NCI-H2107 treated with DMSO at 0.1 percent for 48 hours (cell line): Measurements from ENCODE around the gene TP53RK.

Source experiments
- DNase-seq: peaks from one replicate; lab custom pipeline; 2025; ENCODE audit not compliant: unreplicated experiment; lab: John Stamatoyannopoulos, UW

TP53RK gene

GRCh38 chr20:46666306-46666705 lies 22.9 kb downstream of the TP53RK start:
- DNase-seq = no peak

DNA sequence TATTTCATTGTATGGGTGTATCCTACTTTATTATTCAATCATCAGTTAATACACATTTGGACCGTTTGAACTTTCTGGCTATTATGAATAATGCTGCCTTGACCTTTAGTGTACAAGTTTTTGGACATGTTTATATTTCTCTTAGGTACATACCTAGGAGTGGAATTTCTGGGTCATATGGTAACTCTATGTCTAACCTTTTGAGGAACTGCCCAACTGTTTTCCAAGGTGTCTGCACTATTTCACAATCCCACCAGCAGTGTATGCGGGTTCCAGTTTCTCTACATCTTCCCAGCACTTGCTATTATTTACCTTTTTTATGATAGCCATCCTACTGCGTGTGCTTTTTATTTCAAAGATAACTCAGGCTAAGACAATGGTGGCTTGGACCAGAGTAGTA lies 23.6 kb downstream of the TP53RK start:
- no peak for DNase-seq

DNA sequence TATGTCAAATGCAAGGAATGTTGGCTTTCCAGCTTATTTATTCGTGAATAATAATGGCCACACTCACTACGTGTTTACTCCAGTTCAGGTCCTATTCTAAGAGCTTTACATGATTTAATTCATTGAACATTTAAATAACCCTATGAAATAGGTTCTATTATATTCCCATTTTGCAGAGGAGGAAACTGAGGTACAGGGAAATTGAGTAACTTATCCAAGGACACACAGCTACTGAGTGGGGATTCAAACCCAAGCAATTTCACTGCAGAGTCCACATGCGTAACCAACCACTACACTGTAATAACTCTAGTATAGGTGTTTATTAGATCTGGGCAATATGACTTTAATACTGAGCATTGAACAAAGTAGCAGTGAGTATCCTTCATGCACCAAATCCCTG lies 25.7 kb downstream of the TP53RK start:
- DNase-seq = no peak

DNA sequence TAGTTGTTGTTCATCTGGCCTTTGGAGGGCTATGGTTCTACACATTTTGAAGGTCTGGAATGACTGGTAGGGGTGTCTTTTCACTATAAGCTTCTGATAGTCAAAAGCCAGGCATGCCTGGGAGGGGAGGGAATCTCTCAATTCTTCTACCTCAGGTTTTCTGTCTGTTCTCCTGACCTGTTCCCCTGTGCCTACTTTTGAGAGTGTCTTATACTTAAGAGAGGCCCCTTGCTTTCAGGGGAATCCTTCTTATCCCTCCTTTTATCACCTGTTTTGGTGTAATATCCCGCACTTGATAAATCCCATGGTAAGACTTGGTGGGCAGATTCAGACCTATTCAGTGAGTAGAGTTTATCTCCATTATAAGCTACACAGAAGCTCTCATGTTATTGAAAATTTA lies 27.6 kb downstream of the TP53RK start:
- no peak for DNase-seq

DNA sequence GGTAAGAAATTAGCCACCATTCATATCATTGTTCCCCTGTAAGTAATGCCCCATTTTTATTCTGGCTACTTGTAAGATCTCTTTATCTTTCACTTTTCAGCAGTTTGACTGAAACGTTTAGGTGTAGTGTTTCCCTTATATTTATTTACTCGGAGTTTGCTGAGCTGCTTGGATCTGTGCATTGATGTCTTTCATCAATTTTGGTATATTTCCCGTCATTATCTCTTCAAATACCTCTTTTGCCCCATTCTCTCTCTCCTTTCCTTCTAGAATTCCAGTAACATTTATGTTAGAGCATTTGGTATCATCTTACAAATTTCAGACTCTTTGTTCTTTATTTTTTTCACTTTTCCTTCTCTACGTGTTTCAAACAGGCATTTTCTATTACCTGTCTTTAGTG lies 28.8 kb downstream of the TP53RK start:
- DNase-seq = no peak

DNA sequence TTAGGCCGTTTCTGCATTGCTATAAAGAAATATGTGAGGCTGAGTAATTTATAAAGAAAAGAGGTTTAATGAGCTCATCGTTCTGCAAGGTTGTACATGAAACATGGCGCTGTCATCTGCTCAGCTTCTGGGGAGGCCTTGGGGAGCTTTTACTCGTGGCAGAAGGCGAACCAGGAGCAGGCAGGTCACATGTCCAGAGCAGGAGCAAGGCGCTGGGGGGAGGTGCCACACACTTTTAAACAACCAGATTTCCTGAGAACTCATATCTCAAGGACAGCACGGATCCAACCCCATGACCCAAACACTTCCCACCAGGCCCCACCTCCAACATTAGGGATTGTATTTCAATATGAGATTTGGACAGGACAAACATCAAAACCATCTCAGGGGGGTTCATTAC lies 31.6 kb downstream of the TP53RK start:
- DNase-seq = no peak

DNA sequence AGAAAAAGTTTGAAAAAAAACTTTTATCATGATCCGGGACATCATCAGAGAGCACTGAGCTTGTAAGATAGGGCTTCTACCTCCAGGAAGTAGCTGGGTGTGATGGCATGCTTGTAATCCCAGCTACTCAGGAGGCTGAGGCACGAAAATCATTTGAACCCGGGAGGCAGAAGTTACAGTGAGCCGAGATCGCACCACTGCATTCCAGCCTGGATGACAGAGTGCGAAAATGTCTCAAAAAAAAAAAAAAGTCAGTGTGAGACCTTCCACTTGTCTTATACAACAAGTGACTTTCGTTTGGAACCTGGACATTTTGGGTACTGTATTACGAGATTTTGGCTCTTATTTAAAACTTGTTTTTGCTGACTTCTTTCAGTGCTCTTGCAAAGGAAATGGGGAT lies 32.1 kb downstream of the TP53RK start:
- DNase-seq = no peak

DNA sequence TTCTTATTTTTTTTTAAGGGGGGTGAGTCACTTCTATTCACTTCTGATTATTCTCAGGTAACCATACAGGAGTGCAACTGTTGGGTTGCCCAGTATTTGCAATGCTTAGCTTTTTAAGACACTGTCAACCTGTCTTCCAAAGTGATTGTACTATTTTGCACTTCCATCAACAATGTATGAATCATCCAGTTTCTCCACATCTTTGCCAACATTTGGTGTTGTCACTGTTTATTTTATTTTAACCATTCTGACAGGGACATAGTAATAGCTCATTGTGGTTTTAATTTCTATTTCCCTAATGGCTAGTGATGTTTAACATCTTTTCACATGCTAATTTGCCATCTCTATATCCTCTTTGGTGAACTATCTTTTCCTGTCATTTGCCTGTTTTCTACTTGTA lies 36.5 kb downstream of the TP53RK start:
- no peak for DNase-seq

DNA sequence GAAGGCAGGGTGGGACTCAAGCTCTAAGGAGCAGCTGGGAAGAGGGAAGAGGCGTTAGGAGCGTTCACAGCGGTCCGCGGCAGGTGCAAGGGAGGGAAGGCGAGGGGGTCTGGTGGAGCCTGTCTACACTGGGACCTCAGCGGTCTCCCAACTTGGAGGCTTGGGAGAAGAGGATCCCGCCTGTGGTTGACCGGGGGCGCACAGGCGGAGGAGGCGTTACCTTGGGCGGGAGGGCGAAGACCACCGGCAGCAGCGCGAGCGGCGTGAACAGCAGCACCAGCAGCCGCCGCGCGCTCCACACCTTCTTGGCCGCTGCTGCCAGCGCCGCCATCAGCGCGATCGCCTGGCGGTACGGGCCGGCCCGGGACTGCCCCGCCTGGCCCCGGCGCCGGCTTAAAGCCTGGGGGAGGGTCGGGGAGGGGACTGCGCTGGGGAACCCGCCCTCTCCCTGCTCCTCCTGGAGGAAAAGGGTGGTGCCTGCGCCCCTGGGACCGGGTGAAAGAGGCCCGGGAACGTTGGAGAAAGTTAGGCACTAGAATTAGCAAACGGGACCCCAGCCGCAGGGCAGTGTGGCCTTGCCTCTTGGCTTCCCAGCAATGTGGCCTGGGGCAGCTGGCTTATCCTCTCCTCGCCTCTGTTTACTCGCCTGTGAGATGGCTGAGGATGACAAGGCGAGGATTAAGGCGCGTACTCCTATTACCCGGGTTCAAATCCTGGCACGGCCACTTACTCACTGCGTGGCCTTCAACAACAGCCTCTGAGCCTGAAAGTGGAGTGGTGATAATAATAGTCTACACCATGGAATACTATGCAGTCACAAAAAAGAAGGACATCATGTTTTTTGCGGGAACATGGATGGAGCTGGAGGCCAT lies 37.9 kb downstream of the TP53RK start, which contains the start of gene SLC13A3:
Gene SLC13A3, minus strand, starts transcription at position 369 of the 872 bp plus-strand sequence. Its CDS starts 38 bp downstream, at position 331.
- DNase-seq = no peak

DNA sequence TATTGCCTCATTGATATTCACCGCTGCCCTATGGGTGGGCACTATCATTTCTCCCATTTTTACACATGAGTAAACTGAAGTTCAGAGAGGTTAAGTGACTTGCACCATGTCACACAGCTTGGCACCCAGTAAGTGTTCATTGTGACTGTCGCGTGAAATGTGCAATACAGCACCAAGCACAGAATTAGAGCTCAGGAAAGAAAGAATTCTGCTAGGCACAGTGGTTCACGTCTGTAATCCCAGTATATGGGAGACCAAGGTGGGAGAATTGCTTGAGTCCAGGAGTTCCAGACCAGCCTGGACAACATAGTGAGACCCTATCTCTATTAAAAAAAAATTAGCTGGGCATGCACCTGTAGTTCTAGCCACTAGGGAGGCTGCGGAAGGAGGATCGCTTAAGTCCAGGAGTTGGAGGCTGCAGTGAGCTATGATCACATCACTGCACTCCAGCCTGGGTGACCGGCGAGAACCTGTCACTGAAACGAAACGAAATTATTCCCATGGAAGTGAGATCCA lies 38.6 kb downstream of the TP53RK start:
- no peak for DNase-seq

- no peak for DNase-seq
Measured at GRCh38 chr20:46649965-46650542, 39.2 kb downstream of the TP53RK start.

GRCh38 chr20:46649650-46649949 lies 39.6 kb downstream of the TP53RK start:
- DNase-seq = no peak

GRCh38 chr20:46648903-46649649 lies 40.2 kb downstream of the TP53RK start:
- DNase-seq = no peak

DNA sequence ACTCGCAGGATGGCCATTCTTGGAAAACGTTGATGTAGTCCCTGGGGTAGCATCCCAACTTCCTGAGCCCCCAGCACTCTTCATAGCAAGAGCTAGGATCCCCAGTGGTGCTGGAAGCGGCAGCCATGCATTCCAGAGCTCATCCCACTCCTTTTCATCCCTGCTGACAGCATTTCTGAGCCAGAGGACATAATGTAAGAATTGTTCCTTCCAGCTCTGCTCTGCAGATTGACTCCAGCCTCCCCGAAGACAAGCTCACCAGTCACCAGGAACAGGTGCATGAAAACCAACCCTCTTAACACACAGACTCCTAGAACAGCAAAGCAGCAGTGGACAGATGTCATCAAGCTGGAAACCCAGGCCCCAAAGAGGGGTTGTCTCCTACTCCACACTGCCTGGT lies 41.8 kb downstream of the TP53RK start:
- DNase-seq = no peak

- DNase-seq = no peak
Measured at GRCh38 chr20:46646659-46647380, 42.4 kb downstream of the TP53RK start.

GRCh38 chr20:46646122-46646521 lies 43.1 kb downstream of the TP53RK start:
- no peak for DNase-seq

DNA sequence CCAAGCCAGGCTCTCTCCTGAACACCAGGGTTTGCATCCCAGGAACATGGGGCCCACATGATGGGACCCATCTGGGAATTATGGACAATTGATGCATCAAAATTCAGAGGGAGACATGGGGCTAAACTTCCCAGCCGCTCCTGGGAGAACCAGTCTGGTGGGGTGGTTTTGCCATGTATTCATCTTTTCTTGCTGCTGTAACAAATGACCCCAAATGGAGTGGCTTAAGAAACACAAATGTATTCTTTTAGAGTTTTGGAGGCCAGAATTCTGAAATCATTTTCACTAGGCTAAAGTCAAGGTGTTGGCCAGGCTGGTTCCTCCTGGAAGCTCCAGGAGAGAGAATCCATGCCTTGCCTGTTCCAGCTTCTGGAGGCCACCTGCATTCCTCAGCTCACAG lies 44.5 kb downstream of the TP53RK start:
- DNase-seq = no peak

DNA sequence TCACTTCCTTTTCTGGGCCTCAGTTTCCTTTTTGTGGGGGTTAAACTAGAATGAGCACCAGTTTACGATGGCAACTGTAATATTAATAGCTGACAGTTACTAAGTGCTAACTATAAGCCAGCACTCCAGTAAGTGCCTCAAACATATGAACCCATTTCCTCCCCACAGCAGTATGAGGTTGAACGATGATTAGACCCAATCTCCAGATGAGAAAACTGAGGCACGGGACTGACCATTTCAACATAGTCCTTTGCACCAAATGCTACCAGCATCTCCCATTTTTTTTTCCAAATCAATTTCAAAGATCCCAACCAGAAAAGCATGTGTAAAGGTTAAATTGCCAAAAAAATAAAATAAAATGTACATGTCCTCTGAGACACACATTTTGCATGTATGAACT lies 45.1 kb downstream of the TP53RK start:
- DNase-seq = no peak

DNA sequence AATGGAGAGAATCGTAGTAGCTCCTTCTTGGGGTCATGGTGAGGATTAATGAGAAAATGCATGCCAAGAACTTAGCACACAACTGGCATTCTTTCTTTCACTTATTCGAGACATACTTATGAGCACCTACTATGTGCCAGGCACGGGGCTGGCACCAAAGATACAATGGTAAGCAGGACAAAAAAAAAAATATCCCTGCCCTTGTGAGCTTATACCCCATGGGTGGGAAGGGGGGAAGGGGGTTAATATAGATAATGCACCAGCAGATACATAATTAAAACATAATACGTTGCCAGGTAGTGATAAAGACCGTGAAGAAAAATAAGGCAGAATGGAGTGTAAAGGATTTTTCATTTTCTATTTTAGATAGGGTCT lies 46.3 kb downstream of the TP53RK start:
- DNase-seq = no peak

- DNase-seq = no peak
Measured at GRCh38 chr20:46642265-46642968, 46.8 kb downstream of the TP53RK start.

DNA sequence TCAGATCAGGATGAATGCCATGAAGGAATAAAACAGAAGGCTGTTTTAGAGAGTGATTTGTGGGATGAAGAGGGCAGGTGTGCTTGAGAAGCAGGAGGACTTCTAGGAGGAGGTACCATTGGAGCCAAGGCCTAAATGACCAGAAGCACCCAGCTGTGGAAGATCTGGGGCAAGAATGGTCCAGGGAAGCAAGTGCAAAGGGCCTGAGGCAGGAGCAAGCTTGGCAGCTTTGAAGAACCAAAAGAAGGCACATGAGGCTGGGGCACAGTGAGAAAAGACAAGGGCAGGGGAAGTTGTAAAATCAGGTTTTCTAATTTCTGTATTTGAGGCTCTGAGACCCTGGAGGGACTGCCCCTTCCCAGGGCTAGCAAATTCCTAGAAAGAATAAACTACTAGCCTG lies 47.8 kb downstream of the TP53RK start:
- DNase-seq = no peak
